Skeletal muscle cell (primary cell): ENCODE results near the gene TRIM24.
A peak's percentile ranks its signal among the peaks of the same experiment; 100 is the strongest.

ENCODE experiments used
- DNase-seq: peaks from one replicate; pipeline ENCODE4 v3.0.0-alpha.2; 2010; ENCODE audit warnings: low read depth
- H3K4me3 ChIP-seq: 2 replicates; pipeline ENCODE4 v1.5.1; 2011; ENCODE audit warnings: low read depth, mild to moderate bottlenecking, control low read depth, low read length, moderate library complexity

TRIM24 gene

DNA sequence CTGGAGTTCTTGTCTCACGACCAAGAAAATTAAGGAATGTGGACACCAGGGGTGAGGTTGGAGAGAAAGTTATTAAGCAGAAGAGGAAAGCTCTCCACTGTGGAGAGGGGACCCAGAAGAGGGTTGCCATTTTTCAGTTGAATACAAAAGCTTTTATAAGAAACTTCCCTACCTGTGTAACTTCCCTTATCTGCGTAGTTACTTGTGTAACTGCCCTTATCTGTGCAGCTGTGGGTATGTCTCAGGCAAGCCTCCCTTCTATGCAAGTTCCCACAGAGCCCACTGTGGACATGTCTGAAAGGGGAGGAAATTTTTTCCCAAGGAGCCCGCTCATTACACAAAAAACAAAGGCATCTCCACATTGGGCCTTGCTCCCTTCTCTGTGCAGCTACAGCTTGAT is 146.2 kb downstream of the TRIM24 start:
- no peak for DNase-seq
- no peak overlapping the region for H3K4me3 ChIP-seq

DNA sequence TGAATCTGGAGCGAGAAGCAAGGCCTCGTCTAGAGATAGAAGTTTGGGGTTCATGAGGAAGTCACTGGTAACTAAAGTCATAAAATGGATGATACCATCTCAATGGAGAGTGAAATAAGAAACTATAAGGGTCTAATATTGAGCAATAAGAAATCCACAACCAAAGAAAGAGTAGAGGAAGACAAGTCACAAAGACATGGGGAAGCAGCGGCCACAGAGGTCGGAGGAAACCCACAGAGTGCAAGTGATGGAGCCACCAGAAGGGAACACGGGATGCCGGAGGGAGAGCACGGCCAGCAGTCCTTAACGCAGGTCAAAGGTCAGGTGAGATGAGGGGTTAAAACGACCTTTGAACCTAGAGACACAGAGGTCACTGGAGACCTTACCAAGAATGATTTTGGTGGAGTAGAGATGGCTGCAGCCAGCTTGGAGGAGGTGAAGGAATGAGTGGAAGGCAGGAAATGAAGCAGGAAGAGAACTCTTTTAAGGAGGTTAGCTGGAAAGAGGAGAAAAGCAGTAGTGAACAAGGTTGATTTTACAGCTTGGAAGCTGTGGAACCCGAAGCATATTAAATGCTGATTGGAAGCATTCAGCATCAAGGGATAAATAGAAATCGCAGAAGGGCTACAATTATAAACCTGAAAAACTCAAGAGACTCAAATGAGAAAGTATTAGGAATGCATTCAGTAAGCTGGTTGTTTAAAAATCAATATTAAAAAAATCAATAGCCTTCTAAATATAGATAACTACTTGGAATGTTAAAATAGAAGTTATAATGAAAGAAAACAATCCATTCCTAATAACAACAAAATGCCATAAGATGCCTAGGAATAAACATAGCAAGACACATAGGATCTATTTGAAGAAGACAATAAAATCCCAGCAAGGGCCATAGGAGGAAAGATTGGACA is 147.4 kb downstream of the TRIM24 start:
- no peak overlapping the region for H3K4me3 ChIP-seq
- DNase-seq = no peak

DNA sequence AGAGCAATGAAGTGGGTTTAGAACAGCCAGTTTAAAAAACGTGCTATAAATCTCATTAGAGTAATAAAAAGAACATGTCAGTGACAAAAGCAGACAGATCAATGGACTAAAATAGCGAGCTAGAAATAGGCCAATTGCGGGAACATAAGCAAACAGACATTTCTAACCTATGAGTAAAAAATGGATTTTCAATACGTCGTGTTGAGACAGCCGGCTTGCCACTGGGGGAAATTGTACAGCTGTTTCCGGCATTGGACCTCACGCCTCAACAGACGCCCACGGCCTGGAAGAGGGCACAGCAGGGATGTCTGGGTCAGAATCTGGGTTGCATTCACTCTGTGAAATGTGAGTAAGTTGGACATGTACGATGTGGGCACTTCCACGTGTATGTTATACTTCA is 148.2 kb downstream of the TRIM24 start:
- peak; percentile 54 for DNase-seq
- no peak overlapping the region for H3K4me3 ChIP-seq

DNA sequence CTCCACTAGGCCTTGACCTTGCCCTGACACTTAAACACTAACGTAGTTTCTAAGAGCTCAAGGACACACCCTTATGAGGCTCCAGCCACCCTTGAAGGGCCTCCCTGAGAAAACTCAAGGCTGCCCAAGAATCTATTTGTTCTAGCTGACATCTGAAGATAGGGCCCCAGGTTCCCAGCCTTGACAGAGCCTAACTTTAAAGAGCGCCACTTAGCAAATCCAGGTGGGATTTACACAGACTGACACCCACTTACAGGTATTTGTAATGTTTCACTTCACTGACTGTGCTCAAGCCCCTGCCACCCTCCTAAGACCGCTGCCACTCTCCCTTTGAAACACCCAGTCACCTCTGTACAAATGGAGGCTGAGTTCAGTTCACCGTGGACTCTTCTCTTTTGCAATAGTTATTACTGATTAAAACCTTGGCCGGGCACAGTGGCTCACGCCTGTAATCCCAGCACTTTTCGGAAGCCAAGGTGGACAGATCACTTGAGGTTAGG is 150.7 kb downstream of the TRIM24 start:
- H3K4me3 ChIP-seq = no peak overlapping the region
- DNase-seq = no peak

DNA sequence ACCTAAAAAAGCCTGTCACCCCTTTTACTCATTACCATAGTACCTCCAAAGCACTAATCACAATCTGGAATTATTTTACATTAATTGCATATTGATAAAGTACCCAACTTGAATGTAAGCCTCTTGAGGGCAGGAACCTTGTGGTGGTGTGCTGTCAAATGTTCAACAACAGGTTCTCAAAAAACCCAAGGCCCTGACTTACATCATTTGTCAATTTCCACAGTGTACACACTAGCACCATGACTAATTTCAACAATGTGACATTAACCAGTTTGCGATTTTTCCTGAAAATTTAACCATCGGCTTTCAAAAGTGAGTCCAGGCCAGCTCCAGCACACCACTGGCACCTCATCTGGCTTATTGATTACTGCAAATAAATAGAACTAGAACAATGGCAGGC is 153.6 kb downstream of the TRIM24 start:
- no peak overlapping the region for H3K4me3 ChIP-seq
- DNase-seq = no peak

DNA sequence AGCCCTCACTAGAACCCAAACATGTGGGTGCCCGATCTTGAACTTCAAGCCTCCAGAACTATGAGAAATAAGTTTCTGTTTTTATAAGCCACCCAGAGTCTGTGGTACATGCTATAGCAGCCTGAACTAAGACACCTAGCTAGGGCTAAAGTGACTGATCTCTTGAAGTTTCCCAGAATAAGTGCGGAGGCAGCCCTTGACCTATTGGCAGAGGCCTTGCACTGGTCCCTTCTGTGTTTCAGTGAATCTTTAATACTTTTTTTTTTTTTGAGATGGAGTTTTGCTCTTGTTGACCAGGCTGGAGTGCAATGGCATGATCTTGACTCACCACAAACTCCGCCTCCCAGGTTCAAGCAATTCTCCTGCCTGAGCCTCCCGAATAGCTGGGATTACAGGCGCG is 156.0 kb downstream of the TRIM24 start:
- H3K4me3 ChIP-seq = no peak overlapping the region
- DNase-seq = no peak

DNA sequence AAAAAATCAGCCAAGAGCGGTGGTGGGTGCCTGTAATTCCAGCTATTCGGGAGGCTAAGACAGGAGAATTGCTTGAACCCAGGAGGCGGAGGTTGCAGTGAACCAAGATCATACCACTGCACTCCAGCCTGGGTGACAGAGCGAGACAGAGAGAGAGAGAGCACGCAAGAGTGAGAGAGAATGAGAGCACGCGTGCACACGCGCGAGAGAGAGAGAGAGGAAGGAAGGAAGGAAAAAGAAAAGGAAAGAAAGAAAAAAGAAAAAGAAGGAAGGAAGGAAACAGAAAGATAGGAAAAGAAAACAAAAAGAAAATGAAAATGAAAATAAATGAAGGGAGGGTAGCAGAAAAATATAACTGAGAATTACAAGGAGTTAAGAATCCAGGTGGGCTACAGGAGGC is 158.4 kb downstream of the TRIM24 start:
- no peak overlapping the region for H3K4me3 ChIP-seq
- DNase-seq = no peak

DNA sequence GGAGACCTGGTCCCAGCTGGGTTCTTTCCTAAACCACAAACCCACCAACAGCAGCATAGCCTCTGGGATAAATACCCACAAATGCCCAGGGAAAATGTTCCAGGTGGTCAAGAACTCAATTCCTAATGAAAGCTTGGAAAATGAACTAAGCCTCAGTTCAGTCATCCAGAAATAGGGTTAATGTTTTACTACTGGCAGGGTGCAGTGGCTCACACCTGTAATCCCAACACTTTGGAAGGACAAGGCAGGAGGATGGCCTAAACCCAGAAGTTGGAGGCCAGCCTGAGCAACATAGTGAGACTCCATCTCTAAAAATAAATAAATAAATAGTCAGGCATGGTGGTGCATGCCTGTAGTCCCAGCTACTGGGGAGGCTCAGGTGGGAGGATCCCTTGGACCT is 158.9 kb downstream of the TRIM24 start:
- H3K4me3 ChIP-seq = no peak overlapping the region
- no peak for DNase-seq

DNA sequence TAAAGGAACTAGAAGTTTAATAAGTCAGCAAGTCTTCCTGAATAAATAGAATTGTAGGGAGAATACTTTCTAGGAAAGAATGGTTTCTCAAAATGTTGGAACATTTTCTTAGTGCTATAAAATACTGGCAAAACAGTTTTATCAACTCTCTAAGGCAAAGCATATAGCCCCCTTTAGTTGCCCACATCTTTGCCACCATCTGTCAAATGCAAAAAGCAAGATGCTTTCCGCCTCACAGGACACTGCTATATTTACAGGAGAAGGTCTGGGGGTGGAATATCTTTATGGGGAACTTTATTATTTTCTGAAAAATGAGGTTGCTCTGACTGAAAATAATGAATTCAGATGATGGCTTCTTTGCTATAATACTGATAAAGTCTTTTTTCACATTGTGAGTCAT is 162.8 kb downstream of the TRIM24 start:
- H3K4me3 ChIP-seq = no peak overlapping the region
- DNase-seq = no peak

DNA sequence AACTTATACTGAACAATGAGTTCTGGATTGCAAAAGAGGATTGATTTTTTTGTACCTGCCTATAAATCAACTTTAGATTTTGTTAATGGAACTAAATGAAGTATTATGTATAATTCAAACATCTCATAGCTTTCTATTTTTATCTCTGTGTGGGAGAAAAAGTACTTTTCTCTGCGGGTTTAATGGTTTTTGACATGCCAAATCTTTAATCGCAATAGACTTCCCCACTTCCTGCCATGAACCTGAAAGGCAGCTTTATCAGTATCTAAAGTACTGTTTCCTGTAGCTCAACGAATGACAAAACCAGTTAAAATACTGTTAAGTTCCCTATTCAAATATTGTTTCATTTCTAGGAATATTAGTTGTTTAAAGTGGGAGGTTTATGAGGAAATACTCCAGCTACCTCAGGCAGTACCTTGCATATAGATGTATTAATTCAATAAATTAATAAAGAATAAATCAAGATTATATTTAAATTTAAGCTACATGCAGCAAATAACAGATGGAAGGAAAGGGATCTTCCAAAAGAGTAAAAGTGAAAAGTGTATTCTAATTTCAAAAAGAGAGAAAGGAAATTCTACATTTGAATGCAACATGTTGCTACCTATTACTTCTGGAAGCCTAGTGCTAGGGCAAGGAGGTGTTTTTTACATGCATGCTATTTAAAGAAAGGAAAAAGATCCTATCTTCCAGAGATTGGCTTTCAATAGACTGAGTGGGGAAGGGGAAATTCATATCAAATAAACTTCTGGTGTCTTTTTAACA is 165.2 kb downstream of the TRIM24 start:
- H3K4me3 ChIP-seq = no peak overlapping the region
- no peak for DNase-seq

DNA sequence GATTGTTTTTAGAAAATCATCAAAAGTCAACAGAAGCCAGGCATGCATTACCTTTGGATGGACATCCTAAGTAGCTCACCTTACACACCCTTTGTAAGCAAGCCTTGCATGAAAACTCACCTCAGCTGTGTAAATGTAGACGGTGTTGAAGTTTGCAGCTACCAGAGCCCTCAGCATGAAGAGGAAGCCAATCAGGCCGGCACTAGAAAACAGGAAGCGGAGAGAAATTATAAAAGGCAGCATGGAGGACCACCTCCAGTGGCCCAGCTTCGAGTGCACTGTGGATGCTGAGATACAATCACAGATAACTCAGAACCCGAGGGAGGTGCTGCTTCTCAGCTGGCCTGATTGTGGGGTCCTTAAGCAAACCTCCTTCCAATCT is 165.8 kb downstream of the TRIM24 start:
- no peak for DNase-seq
- no peak overlapping the region for H3K4me3 ChIP-seq

DNA sequence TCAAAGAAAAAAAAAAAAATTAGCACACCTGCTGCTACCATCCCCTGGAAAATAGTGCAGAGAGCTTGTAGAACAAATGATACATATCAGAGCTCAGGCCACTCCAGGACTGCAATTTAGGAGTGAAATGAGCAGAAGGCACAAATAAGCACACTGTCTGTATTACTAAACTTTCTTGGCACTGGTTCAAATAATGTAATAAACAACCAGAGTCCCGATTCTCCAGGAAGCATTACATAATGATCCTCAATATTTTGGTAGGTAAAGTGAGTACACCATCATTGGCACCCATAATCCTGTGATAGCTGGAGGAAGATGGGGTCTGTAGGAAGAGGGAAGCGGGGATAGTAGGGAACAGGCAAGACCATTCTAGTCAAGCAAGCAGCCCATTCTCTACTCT is 166.8 kb downstream of the TRIM24 start:
- no peak for DNase-seq
- H3K4me3 ChIP-seq = no peak overlapping the region

DNA sequence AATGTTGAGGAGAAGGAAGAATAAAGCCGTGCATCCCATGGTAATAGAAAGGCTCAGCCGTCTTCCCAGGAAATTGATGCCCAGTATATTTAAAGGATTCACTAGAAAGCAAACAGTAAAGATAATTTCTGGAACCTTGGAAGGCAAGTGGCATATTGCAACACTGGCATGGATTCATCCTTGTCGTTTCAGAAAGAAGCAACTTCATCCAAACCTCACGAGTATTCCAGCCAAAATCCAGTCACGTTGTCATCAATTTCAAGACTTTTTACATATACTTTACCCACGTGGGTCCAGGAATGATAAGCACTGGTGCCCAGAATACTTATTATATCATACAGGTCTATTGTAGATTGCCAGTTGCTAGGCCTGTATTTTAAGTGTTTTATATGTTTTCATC is 167.3 kb downstream of the TRIM24 start:
- DNase-seq = no peak
- H3K4me3 ChIP-seq = no peak overlapping the region

DNA sequence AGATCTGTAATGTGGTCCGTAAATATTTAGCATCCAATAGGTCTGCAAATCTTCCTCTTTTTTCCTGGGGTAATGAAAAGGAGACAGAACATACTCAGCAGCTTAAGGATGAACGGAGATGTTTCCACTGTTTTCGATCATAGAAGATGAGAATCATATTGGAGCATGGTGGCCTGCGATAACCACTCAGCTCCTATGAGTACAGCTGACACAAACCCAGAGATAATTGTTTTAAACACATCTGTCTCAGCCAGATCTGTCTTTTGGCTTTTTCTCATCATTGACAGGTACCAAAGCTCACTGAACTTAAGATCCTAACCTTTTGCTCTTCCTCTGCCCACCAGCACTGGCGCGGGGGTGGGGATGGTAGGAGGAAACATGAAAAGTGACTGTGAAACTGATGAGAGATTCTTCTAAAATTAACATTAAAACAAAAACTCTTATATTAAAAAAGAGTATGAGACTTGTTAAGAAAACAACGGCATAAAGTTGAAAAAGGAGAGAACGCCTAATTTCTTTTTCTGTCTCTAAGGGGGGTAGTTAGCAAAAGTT is 170.1 kb downstream of the TRIM24 start:
- DNase-seq = no peak
- H3K4me3 ChIP-seq = no peak overlapping the region

DNA sequence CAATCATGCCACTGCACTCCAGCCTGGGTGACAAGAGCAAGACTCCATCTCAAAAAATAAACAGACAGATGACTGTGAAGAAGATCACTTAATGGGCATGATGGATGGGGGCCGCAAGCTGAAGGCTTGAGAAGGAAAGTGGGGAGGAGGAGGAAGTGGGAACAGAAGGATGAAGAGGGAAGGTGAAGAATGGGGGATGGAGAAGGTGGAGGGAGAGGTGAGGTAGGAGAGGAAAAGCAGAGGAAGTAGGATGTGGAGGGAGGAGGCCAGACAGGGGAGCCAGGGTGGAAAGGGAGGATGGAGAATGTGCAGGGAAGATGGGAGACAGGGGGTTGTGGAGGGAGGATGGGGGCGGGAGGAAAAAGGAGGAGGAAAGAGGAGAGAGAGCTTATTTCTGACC is 172.3 kb downstream of the TRIM24 start:
- DNase-seq = no peak
- H3K4me3 ChIP-seq = no peak overlapping the region

DNA sequence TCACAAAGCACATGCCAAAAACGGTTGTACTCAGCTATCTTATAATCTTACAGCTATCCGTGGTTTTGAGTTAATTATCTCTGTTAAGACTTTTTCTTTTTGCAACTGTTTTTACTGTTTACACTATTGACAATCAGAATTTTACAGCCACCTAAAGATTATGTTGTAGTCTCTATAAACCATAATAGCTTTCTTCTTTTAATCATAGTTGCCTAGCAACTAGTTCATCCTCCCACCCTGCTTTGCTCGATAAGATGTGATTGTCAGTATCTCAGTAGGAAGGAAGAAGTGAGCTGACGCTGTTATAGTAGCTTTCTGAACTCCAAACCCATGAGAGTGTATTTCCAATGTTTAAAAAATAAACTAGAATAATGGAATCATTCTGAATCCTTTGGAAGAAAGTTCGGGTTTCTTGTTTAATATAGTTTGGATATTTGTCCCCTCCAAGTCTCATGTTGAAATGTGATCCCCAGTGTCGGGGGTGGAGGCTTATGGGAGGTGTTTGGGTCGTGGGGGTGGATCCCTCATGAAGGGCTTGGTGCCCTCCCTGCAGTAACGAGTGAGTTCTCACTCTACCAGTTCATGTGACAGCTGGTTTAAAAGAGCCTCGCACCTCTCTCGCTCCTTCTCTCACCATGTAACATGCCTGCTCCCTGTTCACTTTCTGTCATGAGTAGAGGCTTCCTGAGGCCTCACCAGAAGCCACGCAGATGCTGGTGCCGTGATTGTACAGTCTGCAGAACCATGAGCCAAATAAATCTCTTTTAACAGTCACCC is 173.0 kb downstream of the TRIM24 start:
- DNase-seq = no peak
- no peak overlapping the region for H3K4me3 ChIP-seq
